AG10803 (cell line): Measurements from ENCODE around the gene DACT3.

Source experiments
- DNase-seq: peaks from one replicate; pipeline ENCODE4 v3.0.0; 2010; ENCODE audit warnings: low read depth
- H3K4me3 ChIP-seq: 2 replicates; pipeline ENCODE4 v1.5.1; 2011; ENCODE audit warnings: mild to moderate bottlenecking, low read length, control low read depth
- TF ChIP-seq, protein P1 (sequence below): conservative IDR thresholded peaks from 2 replicates; pipeline ENCODE4 v1.5.1; 2011; ENCODE audit warnings: mild to moderate bottlenecking, low read length, control low read depth, inconsistent platforms

DACT3 gene

DNA sequence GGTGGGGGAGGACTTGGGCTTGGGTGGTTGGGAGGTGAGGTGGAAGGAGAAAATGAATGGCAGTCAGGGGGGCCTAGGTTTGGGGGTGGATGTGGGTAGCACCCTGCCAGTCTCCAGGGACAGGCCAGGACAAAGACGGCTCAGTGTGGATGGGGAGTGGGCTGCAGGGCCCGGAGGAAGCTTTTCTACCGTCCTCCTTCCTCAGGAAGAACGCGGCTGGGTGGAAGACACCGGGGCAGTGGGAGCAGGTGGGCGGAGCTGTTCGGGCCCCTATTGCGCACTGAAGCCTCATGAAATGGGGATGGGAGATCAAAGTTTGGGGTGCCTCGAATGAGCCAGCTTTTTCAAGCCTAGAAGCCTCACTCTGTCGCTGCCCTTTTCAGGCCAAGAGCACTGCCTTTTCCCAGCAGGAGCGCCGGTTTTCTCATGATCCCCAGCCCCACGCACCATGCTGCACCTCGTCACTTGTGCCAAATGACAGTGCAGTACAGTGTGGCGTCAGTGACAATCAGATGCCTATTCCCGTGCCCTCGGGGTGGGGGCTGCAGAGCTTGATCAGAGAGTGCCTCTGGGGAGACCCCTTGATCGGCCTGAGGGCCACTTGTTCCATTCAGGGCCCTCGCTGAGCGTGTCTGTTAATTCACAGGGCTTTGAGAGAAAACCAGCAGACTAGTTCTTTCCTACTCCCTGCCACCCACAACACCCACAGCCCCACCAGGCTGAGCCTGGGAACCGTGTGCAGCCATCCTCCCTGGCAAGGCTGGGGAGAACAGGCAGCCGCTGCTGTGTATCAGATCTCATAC lies 58.4 kb downstream of the DACT3 start:
- no peak for DNase-seq
- TF ChIP-seq, protein P1, sequence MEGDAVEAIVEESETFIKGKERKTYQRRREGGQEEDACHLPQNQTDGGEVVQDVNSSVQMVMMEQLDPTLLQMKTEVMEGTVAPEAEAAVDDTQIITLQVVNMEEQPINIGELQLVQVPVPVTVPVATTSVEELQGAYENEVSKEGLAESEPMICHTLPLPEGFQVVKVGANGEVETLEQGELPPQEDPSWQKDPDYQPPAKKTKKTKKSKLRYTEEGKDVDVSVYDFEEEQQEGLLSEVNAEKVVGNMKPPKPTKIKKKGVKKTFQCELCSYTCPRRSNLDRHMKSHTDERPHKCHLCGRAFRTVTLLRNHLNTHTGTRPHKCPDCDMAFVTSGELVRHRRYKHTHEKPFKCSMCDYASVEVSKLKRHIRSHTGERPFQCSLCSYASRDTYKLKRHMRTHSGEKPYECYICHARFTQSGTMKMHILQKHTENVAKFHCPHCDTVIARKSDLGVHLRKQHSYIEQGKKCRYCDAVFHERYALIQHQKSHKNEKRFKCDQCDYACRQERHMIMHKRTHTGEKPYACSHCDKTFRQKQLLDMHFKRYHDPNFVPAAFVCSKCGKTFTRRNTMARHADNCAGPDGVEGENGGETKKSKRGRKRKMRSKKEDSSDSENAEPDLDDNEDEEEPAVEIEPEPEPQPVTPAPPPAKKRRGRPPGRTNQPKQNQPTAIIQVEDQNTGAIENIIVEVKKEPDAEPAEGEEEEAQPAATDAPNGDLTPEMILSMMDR = no peak
- H3K4me3 ChIP-seq = peak overlapping the region; percentile 96

- H3K4me3 ChIP-seq = peak within 1 kb of the TSS; percentile 96
- TF ChIP-seq, protein P1 = no peak
- DNase-seq = no peak
These were observed 59.4 kb downstream of the DACT3 start, which contains the start of gene CALM3 for GRCh38 chr19:46601318-46602224. CALM3 (plus strand) TSS chr19:46601330; CDS start chr19:46601435, 105 bp downstream.

DNA sequence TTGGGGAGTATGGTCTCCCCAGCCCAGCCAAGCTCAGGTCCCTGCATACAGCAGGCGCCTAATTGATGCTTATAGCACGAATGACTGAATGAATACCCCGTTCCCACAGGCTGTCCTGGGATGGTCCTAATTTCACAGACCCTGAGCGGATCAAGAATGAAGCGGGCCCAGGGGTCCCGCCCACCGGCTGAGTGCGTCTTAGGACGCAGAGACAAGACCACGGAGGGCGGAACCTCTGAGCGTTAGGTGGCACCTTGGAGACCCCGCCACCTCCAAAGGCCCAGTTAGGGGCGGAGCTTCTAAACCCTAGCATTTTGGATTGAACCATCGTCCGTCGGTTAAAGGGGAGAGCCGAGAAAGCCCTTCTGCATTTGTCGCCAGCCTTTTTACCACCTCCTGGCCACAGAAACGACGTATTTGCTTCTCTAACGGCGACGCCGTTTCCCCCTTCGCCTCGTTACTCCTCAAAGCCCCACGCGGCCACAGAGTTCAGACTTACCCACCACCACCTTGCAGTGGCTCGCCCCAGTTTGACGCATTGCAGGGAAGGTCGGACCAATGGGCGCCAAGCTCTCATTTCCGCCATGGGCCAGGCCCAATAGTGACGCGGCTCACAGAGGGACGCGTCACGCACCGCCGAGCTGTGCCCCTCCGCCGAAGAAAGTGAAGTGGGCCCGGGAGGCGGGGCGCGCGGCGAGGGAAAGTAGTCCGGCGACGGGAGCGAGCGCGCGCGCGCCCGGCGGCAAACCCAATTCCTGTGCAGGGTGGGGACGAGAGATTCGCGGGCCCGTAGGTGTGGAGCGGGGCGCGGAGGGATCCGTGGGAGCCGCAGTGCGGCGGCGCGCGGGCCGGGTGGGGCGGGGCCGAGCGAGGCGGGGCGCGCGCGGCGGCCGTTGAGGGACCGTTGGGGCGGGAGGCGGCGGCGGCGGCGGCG lies 60.3 kb downstream of the DACT3 start:
- peak overlapping the region; percentile 96 for H3K4me3 ChIP-seq
- TF ChIP-seq, protein P1 = no peak
- DNase-seq = peak; percentile 98

GRCh38 chr19:46599716-46600373 lies 61.1 kb downstream of the DACT3 start:
- TF ChIP-seq, protein P1 = no peak
- peak overlapping the region; percentile 90 for H3K4me3 ChIP-seq
- no peak for DNase-seq

DNA sequence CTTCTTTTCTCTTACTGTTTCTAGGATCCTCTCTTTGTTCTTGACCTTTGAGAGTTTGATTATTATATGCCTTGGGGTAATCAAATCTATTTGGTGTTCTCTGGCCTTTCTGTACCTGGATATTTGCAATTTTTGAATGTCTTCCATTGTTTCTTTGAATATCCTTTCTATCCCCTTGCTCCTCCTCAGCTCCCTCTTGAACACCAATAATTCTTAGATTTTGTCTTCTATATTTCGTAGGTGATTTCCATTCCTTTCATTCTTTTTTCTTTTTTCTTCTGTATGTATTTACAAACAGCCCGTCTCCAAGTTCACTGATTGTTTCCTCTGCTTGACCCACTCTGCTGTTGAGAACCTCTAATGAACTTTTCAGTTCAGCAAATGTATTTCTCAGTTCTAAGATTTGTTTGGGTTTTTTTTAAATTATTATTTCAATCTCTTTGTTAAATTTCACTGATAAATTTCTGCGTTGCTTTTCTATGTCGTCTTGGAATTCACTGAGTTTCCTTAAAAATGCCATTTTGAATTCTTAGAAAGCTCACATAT lies 62.5 kb downstream of the DACT3 start:
- no peak for DNase-seq
- no peak overlapping the region for H3K4me3 ChIP-seq
- TF ChIP-seq, protein P1 = no peak
